Mononuclear cell (primary cell): Measurements from ENCODE around the gene USH2A. TPM values are rescaled to one million over a fixed set of nuclear protein-coding genes. Genes with fewer than 3 reads are reported as not detected.

Source experiments
- H3K27me3 ChIP-seq: 2 replicates; pipeline ENCODE4 v1.6.0; 2011; ENCODE audit warnings: low read length, control low read depth; ENCODE audit not compliant: insufficient read depth
- H3K4me1 ChIP-seq: 2 replicates; pipeline ENCODE4 v1.5.1; 2011; ENCODE audit warnings: mild to moderate bottlenecking, low read length, control low read depth; ENCODE audit not compliant: insufficient read depth
- H3K4me3 ChIP-seq: 2 replicates; pipeline ENCODE4 v1.5.1; 2011; ENCODE audit warnings: mild to moderate bottlenecking, low read length, moderate library complexity
- H3K9me3 ChIP-seq: 2 replicates; pipeline ENCODE4 v1.5.1; 2011; ENCODE audit warnings: low read depth, mild to moderate bottlenecking, control low read depth, low read length
- total RNA-seq: library from RNA; depleted of rRNA; stranded (reverse); fragments of >200 nt; gene quantifications from one replicate; pipeline ENCODE4 v1.2.3, GENCODE V29; 2012

USH2A gene
- total RNA-seq, 1 donor: not detected

- Histone ChIP-seq H3K9me3 (no peaks in the 10 kb centered on the region), H3K27me3 (no peaks in the 10 kb centered on the region), H3K4me3 (no peak overlapping the region), H3K4me1 (no peaks in the 10 kb centered on the region)
Observed at GRCh38 chr1:216123446-216124191, 299.6 kb downstream of the USH2A start.

- Histone ChIP-seq H3K9me3 (no peaks in the 10 kb centered on the region), H3K4me3 (no peak overlapping the region), H3K4me1 (no peaks in the 10 kb centered on the region), H3K27me3 (no peaks in the 10 kb centered on the region)
Observed at GRCh38 chr1:216119600-216119999, 303.6 kb downstream of the USH2A start.

GRCh38 chr1:216114180-216114579 lies 309.1 kb downstream of the USH2A start:
- H3K4me1 ChIP-seq: peaks cover 3% of the 10 kb centered on the region
- H3K4me3 ChIP-seq: no peak overlapping the region
- H3K27me3 ChIP-seq: no peaks in the 10 kb centered on the region
- H3K9me3 ChIP-seq: no peaks in the 10 kb centered on the region

- H3K27me3 ChIP-seq: no peaks in the 10 kb centered on the region
- H3K4me3 ChIP-seq: no peak overlapping the region
- peaks cover 3% of the 10 kb centered on the region for H3K4me1 ChIP-seq
- no peaks in the 10 kb centered on the region for H3K9me3 ChIP-seq
Observed at GRCh38 chr1:216113181-216113580, 310.1 kb downstream of the USH2A start.

GRCh38 chr1:216111842-216112241 lies 311.4 kb downstream of the USH2A start:
- Histone ChIP-seq H3K4me1 (peaks cover 3% of the 10 kb centered on the region), H3K4me3 (no peak overlapping the region), H3K9me3 (no peaks in the 10 kb centered on the region), H3K27me3 (no peaks in the 10 kb centered on the region)

GRCh38 chr1:216095400-216095799 lies 327.8 kb downstream of the USH2A start:
- no peaks in the 10 kb centered on the region for H3K4me1 ChIP-seq
- no peaks in the 10 kb centered on the region for H3K9me3 ChIP-seq
- H3K4me3 ChIP-seq: no peak overlapping the region
- H3K27me3 ChIP-seq: no peaks in the 10 kb centered on the region

GRCh38 chr1:216090556-216090955 lies 332.7 kb downstream of the USH2A start:
- no peaks in the 10 kb centered on the region for H3K27me3 ChIP-seq
- no peaks in the 10 kb centered on the region for H3K4me1 ChIP-seq
- H3K9me3 ChIP-seq: peaks cover 5% of the 10 kb centered on the region
- H3K4me3 ChIP-seq: no peak overlapping the region

- no peak overlapping the region for H3K4me3 ChIP-seq
- no peaks in the 10 kb centered on the region for H3K27me3 ChIP-seq
- peaks cover 5% of the 10 kb centered on the region for H3K9me3 ChIP-seq
- H3K4me1 ChIP-seq: no peaks in the 10 kb centered on the region
Observed at GRCh38 chr1:216086678-216087077, 336.6 kb downstream of the USH2A start.

GRCh38 chr1:216081445-216081844 lies 341.8 kb downstream of the USH2A start:
- Histone ChIP-seq H3K4me3 (no peak overlapping the region), H3K4me1 (no peaks in the 10 kb centered on the region), H3K27me3 (no peaks in the 10 kb centered on the region), H3K9me3 (no peaks in the 10 kb centered on the region)

GRCh38 chr1:216076751-216077150 lies 346.5 kb downstream of the USH2A start:
- no peak overlapping the region for H3K4me3 ChIP-seq
- no peaks in the 10 kb centered on the region for H3K9me3 ChIP-seq
- H3K4me1 ChIP-seq: no peaks in the 10 kb centered on the region
- H3K27me3 ChIP-seq: no peaks in the 10 kb centered on the region

GRCh38 chr1:216075339-216075738 lies 347.9 kb downstream of the USH2A start:
- no peaks in the 10 kb centered on the region for H3K9me3 ChIP-seq
- no peaks in the 10 kb centered on the region for H3K4me1 ChIP-seq
- no peaks in the 10 kb centered on the region for H3K27me3 ChIP-seq
- H3K4me3 ChIP-seq: no peak overlapping the region

GRCh38 chr1:216073793-216074595 lies 349.3 kb downstream of the USH2A start:
- Histone ChIP-seq H3K27me3 (no peaks in the 10 kb centered on the region), H3K4me1 (no peaks in the 10 kb centered on the region), H3K4me3 (no peak overlapping the region), H3K9me3 (no peaks in the 10 kb centered on the region)

GRCh38 chr1:216071262-216071661 lies 352.0 kb downstream of the USH2A start:
- Histone ChIP-seq H3K27me3 (no peaks in the 10 kb centered on the region), H3K4me1 (no peaks in the 10 kb centered on the region), H3K9me3 (no peaks in the 10 kb centered on the region), H3K4me3 (no peak overlapping the region)

GRCh38 chr1:216064643-216065042 lies 358.6 kb downstream of the USH2A start:
- Histone ChIP-seq H3K9me3 (no peaks in the 10 kb centered on the region), H3K27me3 (no peaks in the 10 kb centered on the region), H3K4me3 (no peak overlapping the region), H3K4me1 (no peaks in the 10 kb centered on the region)

GRCh38 chr1:216057947-216058346 lies 365.3 kb downstream of the USH2A start:
- H3K27me3 ChIP-seq: no peaks in the 10 kb centered on the region

More at GRCh38 chr1:216057947-216058346, 365.3 kb downstream of the USH2A start:
- Histone ChIP-seq H3K4me1 (no peaks in the 10 kb centered on the region), H3K9me3 (no peaks in the 10 kb centered on the region), H3K4me3 (no peak overlapping the region)
